GM12875 (cell line): ENCODE results near the gene ESRP2.

ENCODE experiments used
- H3K4me3 ChIP-seq: one replicate; pipeline ENCODE4 v1.5.1; 2011; ENCODE audit warnings: low read depth, low read length, control low read depth
- TF ChIP-seq, protein P1 (sequence below): IDR thresholded peaks from 2 replicates; pipeline ENCODE4 v1.5.1; 2011; ENCODE audit warnings: low read depth, mild to moderate bottlenecking, control low read depth, inconsistent platforms, low read length, moderate library complexity, borderline replicate concordance; ENCODE audit not compliant: insufficient read depth

ESRP2 gene

DNA sequence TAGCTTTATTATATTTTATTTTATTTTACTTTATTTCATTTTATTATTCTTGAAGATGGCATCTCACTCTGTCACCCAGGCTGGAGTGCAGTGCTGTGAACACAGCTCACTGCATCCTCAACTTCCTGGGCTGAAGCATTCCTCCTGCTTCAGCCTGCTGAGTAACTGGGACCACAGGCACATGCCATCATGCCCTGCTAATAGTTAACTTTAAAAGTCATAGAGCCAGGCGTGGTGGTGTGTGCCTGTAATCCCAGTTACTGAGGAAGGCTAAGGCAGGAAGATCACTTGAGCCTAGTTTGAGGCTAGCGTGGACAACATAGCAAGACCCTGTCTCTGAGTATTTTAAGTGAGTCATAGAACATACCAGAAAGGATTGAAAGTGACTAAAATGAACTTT, 38.7 kb downstream of the ESRP2 start:
- H3K4me3 ChIP-seq: no peak overlapping the region
- TF ChIP-seq, protein P1, sequence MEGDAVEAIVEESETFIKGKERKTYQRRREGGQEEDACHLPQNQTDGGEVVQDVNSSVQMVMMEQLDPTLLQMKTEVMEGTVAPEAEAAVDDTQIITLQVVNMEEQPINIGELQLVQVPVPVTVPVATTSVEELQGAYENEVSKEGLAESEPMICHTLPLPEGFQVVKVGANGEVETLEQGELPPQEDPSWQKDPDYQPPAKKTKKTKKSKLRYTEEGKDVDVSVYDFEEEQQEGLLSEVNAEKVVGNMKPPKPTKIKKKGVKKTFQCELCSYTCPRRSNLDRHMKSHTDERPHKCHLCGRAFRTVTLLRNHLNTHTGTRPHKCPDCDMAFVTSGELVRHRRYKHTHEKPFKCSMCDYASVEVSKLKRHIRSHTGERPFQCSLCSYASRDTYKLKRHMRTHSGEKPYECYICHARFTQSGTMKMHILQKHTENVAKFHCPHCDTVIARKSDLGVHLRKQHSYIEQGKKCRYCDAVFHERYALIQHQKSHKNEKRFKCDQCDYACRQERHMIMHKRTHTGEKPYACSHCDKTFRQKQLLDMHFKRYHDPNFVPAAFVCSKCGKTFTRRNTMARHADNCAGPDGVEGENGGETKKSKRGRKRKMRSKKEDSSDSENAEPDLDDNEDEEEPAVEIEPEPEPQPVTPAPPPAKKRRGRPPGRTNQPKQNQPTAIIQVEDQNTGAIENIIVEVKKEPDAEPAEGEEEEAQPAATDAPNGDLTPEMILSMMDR: no peak

DNA sequence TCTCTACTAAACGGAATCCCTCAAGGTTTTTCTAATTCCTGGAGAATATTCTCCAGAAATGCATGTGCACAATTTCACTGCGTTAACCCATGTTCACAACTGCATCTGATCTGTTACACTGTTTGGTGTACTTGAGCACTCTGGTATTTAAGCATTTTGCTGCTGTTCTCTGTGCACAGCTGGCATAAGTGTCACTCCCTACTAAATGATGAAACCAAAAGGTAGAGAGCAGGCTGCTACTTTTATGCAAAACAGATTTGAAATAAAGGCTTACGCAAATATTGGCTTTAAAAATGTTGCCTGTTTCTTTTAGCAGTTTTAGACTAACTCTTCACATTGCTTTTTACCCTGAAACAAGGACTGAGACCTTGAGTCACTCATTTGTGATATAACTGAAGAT, 41.7 kb downstream of the ESRP2 start:
- H3K4me3 ChIP-seq: no peak overlapping the region
- TF ChIP-seq, protein P1: no peak

DNA sequence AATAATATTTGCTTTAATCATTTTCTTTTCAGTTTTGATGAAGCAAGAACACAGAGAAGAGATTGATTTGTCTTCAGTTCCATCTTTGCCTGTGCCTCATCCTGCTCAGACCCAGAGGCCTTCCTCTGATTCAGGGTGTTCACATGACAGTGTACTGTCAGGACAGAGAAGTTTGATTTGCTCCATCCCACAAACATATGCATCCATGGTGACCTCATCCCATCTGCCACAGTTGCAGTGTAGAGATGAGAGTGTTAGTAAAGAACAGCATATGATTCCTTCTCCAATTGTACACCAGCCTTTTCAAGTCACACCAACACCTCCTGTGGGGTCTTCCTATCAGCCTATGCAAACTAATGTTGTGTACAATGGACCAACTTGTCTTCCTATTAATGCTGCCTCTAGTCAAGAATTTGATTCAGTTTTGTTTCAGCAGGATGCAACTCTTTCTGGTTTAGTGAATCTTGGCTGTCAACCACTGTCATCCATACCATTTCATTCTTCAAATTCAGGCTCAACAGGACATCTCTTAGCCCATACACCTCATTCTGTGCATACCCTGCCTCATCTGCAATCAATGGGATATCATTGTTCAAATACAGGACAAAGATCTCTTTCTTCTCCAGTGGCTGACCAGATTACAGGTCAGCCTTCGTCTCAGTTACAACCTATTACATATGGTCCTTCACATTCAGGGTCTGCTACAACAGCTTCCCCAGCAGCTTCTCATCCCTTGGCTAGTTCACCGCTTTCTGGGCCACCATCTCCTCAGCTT, 45.0 kb downstream of the ESRP2 start:
- TF ChIP-seq, protein P1: no peak
- H3K4me3 ChIP-seq: no peak overlapping the region

DNA sequence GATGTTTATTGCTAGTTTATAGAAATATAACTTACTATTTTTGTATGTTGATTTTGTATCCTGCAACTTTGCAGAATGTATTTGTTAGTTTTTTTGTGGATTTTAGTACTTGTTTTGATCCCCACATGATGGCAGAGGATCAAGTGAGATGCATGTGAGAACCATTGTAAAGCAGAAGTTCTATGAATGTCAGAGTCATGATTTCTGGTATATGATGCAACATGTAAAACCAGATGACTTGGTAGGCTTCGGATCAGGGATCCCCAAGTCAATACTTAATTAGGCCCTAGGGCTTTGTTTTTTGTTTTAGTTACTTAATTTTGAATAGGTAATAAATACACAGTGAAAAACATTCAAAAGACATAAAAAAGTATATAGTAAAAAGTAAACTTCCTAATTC, 45.8 kb downstream of the ESRP2 start:
- no peak overlapping the region for H3K4me3 ChIP-seq
- TF ChIP-seq, protein P1: no peak

DNA sequence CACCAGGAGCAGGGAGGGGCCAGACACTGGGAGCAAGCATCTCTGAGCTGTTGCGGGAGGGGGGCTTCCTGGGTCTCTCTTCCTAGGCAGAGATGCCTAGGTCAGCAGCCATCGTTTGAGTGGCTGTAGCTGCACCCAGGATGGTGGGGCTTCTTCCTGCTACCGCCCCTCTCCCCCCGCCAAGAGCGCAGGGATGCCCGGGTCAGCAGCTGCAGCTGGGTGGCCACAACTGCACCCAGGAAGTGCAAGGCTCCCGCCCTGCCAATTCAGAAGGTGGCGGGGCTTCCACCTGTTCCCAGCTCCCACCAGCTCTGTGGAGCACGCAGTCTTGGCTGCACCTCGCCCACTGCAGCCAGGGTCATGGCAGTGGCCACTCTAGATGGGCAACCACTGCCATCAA, 47.8 kb downstream of the ESRP2 start:
- H3K4me3 ChIP-seq: no peak overlapping the region
- TF ChIP-seq, protein P1: no peak

DNA sequence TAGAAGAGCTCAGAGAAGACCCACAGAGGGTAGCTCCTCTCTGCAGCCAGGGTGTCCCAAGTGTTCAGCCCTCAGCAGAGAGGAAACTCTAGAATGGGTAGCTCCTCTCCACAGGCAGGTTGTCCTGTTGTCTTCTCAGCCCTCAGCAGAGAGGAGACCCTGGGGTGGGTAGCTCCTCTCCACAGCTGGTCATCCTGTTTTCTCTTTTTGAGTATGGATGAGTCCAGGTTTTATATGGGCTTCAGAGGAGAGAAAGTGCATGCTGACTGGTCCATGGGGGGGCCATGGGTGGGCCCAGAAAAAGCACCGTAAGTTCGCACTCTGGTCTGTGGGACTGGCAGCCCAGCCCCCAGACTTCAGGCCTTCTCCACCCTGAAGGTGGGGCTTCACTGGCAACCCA, 48.4 kb downstream of the ESRP2 start:
- TF ChIP-seq, protein P1: no peak
- H3K4me3 ChIP-seq: no peak overlapping the region

DNA sequence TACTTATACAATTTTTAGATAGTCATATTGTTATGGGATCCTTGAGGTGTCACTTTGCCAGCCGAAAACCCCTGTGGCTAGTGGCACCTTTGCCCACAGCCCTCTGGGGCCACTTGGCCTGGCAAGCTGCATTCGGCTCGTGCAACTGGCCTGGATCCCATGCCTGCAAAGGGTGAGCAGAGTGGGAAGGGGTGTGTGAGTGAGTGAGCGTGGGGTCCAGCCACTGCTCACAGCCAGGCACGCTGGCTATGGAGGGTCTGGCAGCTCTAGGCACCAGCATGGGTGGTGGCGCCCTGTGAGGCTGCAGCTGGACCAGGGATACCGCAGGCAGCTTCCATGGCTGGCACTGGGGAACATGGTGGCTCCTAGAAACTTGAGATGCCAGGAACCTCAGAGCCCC, 49.0 kb downstream of the ESRP2 start:
- no peak overlapping the region for H3K4me3 ChIP-seq
- TF ChIP-seq, protein P1: no peak
